ENCODE data around the gene TEK.

GRCh38 chr9:27162045-27162444 is 53.0 kb downstream of the TEK start:
- TF ChIP-seq CTCF (IDR thresholded peaks at IDR 0.05) (no peak), POLR2AphosphoS5 (IDR thresholded peaks at IDR 0.05) (no peak)
